ENCODE data around the gene TLE2. TPM values are rescaled to one million over a fixed set of nuclear protein-coding genes. Genes with fewer than 3 reads are reported as not detected.

Gene TLE2
- polyA plus RNA-seq, 1 of the 3 experiments (the other 2 are of a cell fraction): 2.3 TPM

GRCh38 chr19:2977746-2978138, 51.3 kb downstream of the TLE2 start:
- Histone ChIP-seq H3K4me1 (ENCODE audit: control insufficient read depth in 1 of 2, insufficient read depth in 2 of 2, low read depth in 1 of 2, low read length in 1 of 2) (peaks cover 3 to 12% of the 10 kb centered on the region in 2 experiments; a peak in 3 of 4 replicates), H3K9me3 (no peaks in the 10 kb centered on the region), H4K20me1 (ENCODE audit: insufficient read depth) (no peaks in the 10 kb centered on the region), H3K9ac (no peak overlapping the region), H3K79me2 (ENCODE audit: insufficient read depth) (no peaks in the 10 kb centered on the region), H2AFZ (ENCODE audit: low read depth) (peak overlapping the region; percentile 56; the same call in 1 of the 2 replicates), H3K4me2 (peak overlapping the region; percentile 92; the same call in 1 of the 2 replicates), H3K27me3 (ENCODE audit: insufficient read depth) (no peaks in the 10 kb centered on the region), H3K36me3 (replicated peaks in 1 of 2; ENCODE audit: control insufficient read depth in 1 of 2, insufficient read depth in 2 of 2, low read length in 1 of 2) (no peaks in the 10 kb centered on the region), H3K4me3 (ENCODE audit: low read depth in 2 of 2, low read length in 1 of 2) (0 out of 4 replicates have a peak overlapping the region, but pooled peaks of 1 of the 2 experiments have one; percentile 10), H3F3A (replicated peaks; ENCODE audit: insufficient read depth) (peaks cover 10% of the 10 kb centered on the region), H3K27ac (ENCODE audit: low read depth in 2 of 2, low read length in 1 of 2) (no peak overlapping the region), H3K9me2 (no peaks in the 10 kb centered on the region)
- CTCF ChIA-PET: interaction anchor here (1.3 to 4.8 kb wide), 4 partner anchors 8 to 131 kb away, joined by 3 to 20 read pairs (median 6); no protein-coding TSS in a partner anchor
- TF ChIP-seq, protein P1, sequence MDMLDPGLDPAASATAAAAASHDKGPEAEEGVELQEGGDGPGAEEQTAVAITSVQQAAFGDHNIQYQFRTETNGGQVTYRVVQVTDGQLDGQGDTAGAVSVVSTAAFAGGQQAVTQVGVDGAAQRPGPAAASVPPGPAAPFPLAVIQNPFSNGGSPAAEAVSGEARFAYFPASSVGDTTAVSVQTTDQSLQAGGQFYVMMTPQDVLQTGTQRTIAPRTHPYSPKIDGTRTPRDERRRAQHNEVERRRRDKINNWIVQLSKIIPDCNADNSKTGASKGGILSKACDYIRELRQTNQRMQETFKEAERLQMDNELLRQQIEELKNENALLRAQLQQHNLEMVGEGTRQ (IDR thresholded peaks at IDR 0.05; ENCODE audit: borderline replicate concordance, low read depth, low read length): no peak
- TF ChIP-seq FOXJ3 (CRISPR knock-in tag; IDR thresholded peaks at IDR 0.05) (no peak), SMC3 (IDR thresholded peaks at IDR 0.05; ENCODE audit: low read depth, low read length) (no peak), RFX5 (IDR thresholded peaks at IDR 0.05; ENCODE audit: low read length) (no peak), GABPA (IDR thresholded peaks at IDR 0.05; ENCODE audit: low read depth) (no peak), SIN3A (IDR thresholded peaks at IDR 0.05; ENCODE audit: borderline replicate concordance, low read depth, low read length) (no peak)
- 74% methylated on average over 7 of the region's 10 CpGs for WGBS (ENCODE audit: low lambda C conversion rate)
- DNase-seq: no peak
- POLR2A ChIA-PET: no interaction called here

GRCh38 chr19:2977001-2977745, 51.9 kb downstream of the TLE2 start, which contains the start of gene TLE6:
Gene TLE6, plus strand, starts transcription at chr19:2977564. Its CDS starts 670 bp downstream, at chr19:2978234.
- peak within 1 kb of the TSS; percentile 24; the same call in 1 of the 2 replicates for H3K9ac ChIP-seq
- peak within 1 kb of the TSS; percentile 42 to 65 for H3K4me3 ChIP-seq (ENCODE audit: low read depth in 2 of 2, low read length in 1 of 2)
- H3K9me3 ChIP-seq: no peaks in the 10 kb centered on the region
- H3K27me3 ChIP-seq (ENCODE audit: insufficient read depth): no peaks in the 10 kb centered on the region
- H4K20me1 ChIP-seq (ENCODE audit: insufficient read depth): no peaks in the 10 kb centered on the region
- ChIA-PET POLR2A (interaction anchor here (1.3 kb wide), 1 partner anchor 59 kb away, joined by 6 read pairs; no protein-coding TSS in a partner anchor), CTCF (interaction anchor here (0.6 to 4.8 kb wide), 6 partner anchors 15 to 1875 kb away, joined by 3 to 20 read pairs (median 6); no protein-coding TSS in a partner anchor)
- peak; percentile 97 for DNase-seq
- peak within 1 kb of the TSS; percentile 92 for H3K4me2 ChIP-seq
- peaks cover 8% of the 10 kb centered on the region for H3F3A ChIP-seq (replicated peaks; ENCODE audit: insufficient read depth)
- H3K9me2 ChIP-seq: no peaks in the 10 kb centered on the region
- WGBS (ENCODE audit: low lambda C conversion rate): 5% methylated on average over 17 of the region's 51 CpGs
- H3K27ac ChIP-seq (ENCODE audit: low read depth in 2 of 2, low read length in 1 of 2): no peak within 1 kb of the TSS
- H2AFZ ChIP-seq (ENCODE audit: low read depth): peak within 1 kb of the TSS; percentile 71
- H3K36me3 ChIP-seq (replicated peaks in 1 of 2; ENCODE audit: control insufficient read depth in 1 of 2, insufficient read depth in 2 of 2, low read length in 1 of 2): no peaks in the 10 kb centered on the region
- no peaks in the 10 kb centered on the region for H3K79me2 ChIP-seq (ENCODE audit: insufficient read depth)
- TF ChIP-seq TCF12 (IDR thresholded peaks at IDR 0.05) (peak; percentile 53; the same call in 1 of the 2 replicates), YY1 (IDR thresholded peaks at IDR 0.05; ENCODE audit: low read depth) (0 out of 2 replicates have a peak, but pooled peaks have one; percentile 41), NFIC (IDR thresholded peaks at IDR 0.05; ENCODE audit: borderline replicate concordance) (peak; percentile 40), FOXM1 (IDR thresholded peaks at IDR 0.05; ENCODE audit: low read depth) (no peak), ELF1 (IDR thresholded peaks at IDR 0.05) (no peak), MXI1 (IDR thresholded peaks at IDR 0.05; ENCODE audit: low read depth, low read length) (peak; percentile 84), CHD2 (IDR thresholded peaks at IDR 0.05; ENCODE audit: low read length, partially characterized antibody) (peak; percentile 28), POLR2AphosphoS5 (IDR thresholded peaks at IDR 0.05; ENCODE audit: low read depth, low read length) (no peak), RXRA (IDR thresholded peaks at IDR 0.05; ENCODE audit: borderline replicate concordance, low read depth) (peak; percentile 23; the same call in 1 of the 2 replicates), GABPA (IDR thresholded peaks at IDR 0.05; ENCODE audit: low read depth) (peak; percentile 28; the same call in 1 of the 2 replicates), SMC3 (IDR thresholded peaks at IDR 0.05; ENCODE audit: low read depth, low read length) (no peak), EP300 (IDR thresholded peaks at IDR 0.05; ENCODE audit: borderline replicate concordance in 1 of 2, low read depth in 1 of 2, low read length in 1 of 2) (peak; percentile 55 to 72; a peak in 2 of 4 replicates), TAF1 (IDR thresholded peaks at IDR 0.05; ENCODE audit: borderline replicate concordance, low read depth, low read length) (0 out of 2 replicates have a peak, but pooled peaks have one; percentile 22), MAX (IDR thresholded peaks at IDR 0.05; ENCODE audit: low read depth) (peak; percentile 97)
- TF ChIP-seq, protein P2, sequence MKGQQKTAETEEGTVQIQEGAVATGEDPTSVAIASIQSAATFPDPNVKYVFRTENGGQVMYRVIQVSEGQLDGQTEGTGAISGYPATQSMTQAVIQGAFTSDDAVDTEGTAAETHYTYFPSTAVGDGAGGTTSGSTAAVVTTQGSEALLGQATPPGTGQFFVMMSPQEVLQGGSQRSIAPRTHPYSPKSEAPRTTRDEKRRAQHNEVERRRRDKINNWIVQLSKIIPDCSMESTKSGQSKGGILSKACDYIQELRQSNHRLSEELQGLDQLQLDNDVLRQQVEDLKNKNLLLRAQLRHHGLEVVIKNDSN (IDR thresholded peaks at IDR 0.05; ENCODE audit: borderline replicate concordance, low read depth): peak; percentile 87
- TF ChIP-seq, protein P3, sequence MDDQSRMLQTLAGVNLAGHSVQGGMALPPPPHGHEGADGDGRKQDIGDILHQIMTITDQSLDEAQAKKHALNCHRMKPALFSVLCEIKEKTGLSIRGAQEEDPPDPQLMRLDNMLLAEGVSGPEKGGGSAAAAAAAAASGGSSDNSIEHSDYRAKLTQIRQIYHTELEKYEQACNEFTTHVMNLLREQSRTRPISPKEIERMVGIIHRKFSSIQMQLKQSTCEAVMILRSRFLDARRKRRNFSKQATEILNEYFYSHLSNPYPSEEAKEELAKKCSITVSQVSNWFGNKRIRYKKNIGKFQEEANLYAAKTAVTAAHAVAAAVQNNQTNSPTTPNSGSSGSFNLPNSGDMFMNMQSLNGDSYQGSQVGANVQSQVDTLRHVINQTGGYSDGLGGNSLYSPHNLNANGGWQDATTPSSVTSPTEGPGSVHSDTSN (IDR thresholded peaks at IDR 0.05): peak; percentile 99
- peaks cover 0 to 8% of the 10 kb centered on the region in 2 experiments; a peak in 2 of 4 replicates for H3K4me1 ChIP-seq (ENCODE audit: control insufficient read depth in 1 of 2, insufficient read depth in 2 of 2, low read depth in 1 of 2, low read length in 1 of 2)
